Prostate gland (tissue), 2 donors: Measurements from ENCODE around the gene CNFN.

Experiments
- POLR2A ChIP-seq: fragments of 450-650 bp; IDR thresholded peaks from one replicate; pipeline ENCODE4 v1.6.1; 2016; ENCODE audit warnings: antibody characterized with exemption, mild to moderate bottlenecking
- POLR2AphosphoS5 ChIP-seq: sonication (generic); formaldehyde crosslinking; IDR thresholded peaks from one replicate; pipeline ENCODE4 v1.6.1; 2017; ENCODE audit warnings: antibody characterized with exemption
- TF ChIP-seq, protein P1 (sequence below), 4 experiments: fragments of 200-600 bp in 2 of 4; fragments of 450-650 bp in 2 of 4; sonication (generic) in 2 of 4; IDR thresholded peaks; 1 replicate in 3 of 4; 2 replicates in 1 of 4; pipeline ENCODE4 v1.5.1; 2016 to 2019; ENCODE audit warnings: antibody characterized with exemption in 4 of 4, mild to moderate bottlenecking in 2 of 4, moderate library complexity in 2 of 4

DNA sequence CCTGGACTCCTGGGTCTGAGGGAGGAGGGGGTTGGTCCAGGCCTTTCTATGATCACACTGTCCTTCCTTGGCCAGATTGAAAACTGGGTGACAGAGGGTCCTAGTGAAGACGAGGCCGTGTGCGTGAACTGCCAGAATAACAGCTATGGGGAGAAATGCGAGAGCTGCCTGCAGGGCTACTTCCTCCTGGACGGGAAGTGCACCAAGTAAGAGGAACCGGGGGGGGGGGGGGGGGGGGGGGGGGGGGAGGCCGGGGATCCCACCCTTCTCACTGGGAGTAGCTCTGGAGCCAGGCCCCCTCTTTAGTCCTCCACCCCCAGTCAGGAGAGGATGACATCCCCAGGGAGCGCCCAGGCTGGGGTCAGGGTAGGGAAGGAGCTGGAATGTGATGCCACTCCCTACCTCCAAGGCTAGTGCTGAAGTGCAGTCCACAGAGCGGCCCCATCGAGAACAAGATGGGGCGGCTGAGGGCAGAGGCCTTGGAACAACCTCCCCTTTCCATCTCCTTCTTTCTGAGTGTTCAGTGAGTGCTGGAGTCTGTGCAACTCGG, 19.4 kb downstream of the CNFN start:
- TF ChIP-seq, protein P1, sequence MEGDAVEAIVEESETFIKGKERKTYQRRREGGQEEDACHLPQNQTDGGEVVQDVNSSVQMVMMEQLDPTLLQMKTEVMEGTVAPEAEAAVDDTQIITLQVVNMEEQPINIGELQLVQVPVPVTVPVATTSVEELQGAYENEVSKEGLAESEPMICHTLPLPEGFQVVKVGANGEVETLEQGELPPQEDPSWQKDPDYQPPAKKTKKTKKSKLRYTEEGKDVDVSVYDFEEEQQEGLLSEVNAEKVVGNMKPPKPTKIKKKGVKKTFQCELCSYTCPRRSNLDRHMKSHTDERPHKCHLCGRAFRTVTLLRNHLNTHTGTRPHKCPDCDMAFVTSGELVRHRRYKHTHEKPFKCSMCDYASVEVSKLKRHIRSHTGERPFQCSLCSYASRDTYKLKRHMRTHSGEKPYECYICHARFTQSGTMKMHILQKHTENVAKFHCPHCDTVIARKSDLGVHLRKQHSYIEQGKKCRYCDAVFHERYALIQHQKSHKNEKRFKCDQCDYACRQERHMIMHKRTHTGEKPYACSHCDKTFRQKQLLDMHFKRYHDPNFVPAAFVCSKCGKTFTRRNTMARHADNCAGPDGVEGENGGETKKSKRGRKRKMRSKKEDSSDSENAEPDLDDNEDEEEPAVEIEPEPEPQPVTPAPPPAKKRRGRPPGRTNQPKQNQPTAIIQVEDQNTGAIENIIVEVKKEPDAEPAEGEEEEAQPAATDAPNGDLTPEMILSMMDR (IDR thresholded peaks at IDR 0.05): no peak
- TF ChIP-seq POLR2AphosphoS5 (no peak), POLR2A (no peak)
